Measurements from ENCODE around the gene HAGH.
"Not testable (repeated sequence)": the region's sequence is repeated elsewhere in the genome, so short reads cannot be mapped to it uniquely, and the experiment has no call there.

Gene HAGH

GRCh38 chr16:1826691-1827573 lies at the start of gene HAGH, which contains the start of gene FAHD1:
Gene HAGH (minus strand): TSS chr16:1826825. CDS start chr16:1826787, 38 bp downstream.
Gene FAHD1 (plus strand): TSS chr16:1827206. CDS start chr16:1827239, 33 bp downstream.
- DNase-seq (ENCODE audit: low read depth), result peak; percentile 84

- DNase-seq (ENCODE audit: low read depth), result not testable (repeated sequence)
These were observed 49.4 kb upstream of the HAGH start for GRCh38 chr16:1876066-1876465.

- DNase-seq (ENCODE audit: low read depth), result no peak
These were observed 48.2 kb upstream of the HAGH start for GRCh38 chr16:1874854-1875253.

- peak; percentile 5 for DNase-seq (ENCODE audit: low read depth)
These were observed 45.5 kb upstream of the HAGH start, which contains the start of gene MEIOB for GRCh38 chr16:1871974-1872635. Gene MEIOB (minus strand): TSS chr16:1872164. CDS start chr16:1868175, 3,989 bp downstream.

- DNase-seq (ENCODE audit: low read depth), result no peak
These were observed 43.9 kb upstream of the HAGH start for GRCh38 chr16:1870365-1871082.

- no peak for DNase-seq (ENCODE audit: low read depth)
These were observed 39.5 kb upstream of the HAGH start for GRCh38 chr16:1865902-1866690.

GRCh38 chr16:1863681-1864460 lies 37.2 kb upstream of the HAGH start:
- DNase-seq (ENCODE audit: low read depth), result no peak

GRCh38 chr16:1862394-1862793 lies 35.8 kb upstream of the HAGH start:
- DNase-seq (ENCODE audit: low read depth), result no peak

- DNase-seq (ENCODE audit: low read depth), result no peak
These were observed 35.1 kb upstream of the HAGH start for GRCh38 chr16:1861730-1862129.

GRCh38 chr16:1859650-1860049 lies 33.0 kb upstream of the HAGH start:
- no peak for DNase-seq (ENCODE audit: low read depth)

GRCh38 chr16:1858189-1858865 lies 31.7 kb upstream of the HAGH start:
- no peak for DNase-seq (ENCODE audit: low read depth)

GRCh38 chr16:1857433-1858097 lies 30.9 kb upstream of the HAGH start:
- no peak for DNase-seq (ENCODE audit: low read depth)

GRCh38 chr16:1851793-1852192 lies 25.2 kb upstream of the HAGH start:
- DNase-seq (ENCODE audit: low read depth), result no peak

- DNase-seq (ENCODE audit: low read depth), result no peak
These were observed 24.4 kb upstream of the HAGH start for GRCh38 chr16:1850981-1851380.

GRCh38 chr16:1846416-1846815 lies 19.8 kb upstream of the HAGH start:
- no peak for DNase-seq (ENCODE audit: low read depth)

GRCh38 chr16:1845985-1846384 lies 19.4 kb upstream of the HAGH start:
- no peak for DNase-seq (ENCODE audit: low read depth)

GRCh38 chr16:1839554-1839953 lies 12.9 kb upstream of the HAGH start:
- no peak for DNase-seq (ENCODE audit: low read depth)

GRCh38 chr16:1834096-1834495 lies 7.5 kb upstream of the HAGH start:
- no peak for DNase-seq (ENCODE audit: low read depth)

- DNase-seq (ENCODE audit: low read depth), result no peak
These were observed 6.3 kb upstream of the HAGH start for GRCh38 chr16:1832838-1833454.
